ENCODE measurements around the gene RHOXF2B.
"Not testable (repeated sequence)": the region's sequence is repeated elsewhere in the genome, so short reads cannot be mapped to it uniquely, and the experiment has no call there.

RHOXF2B gene

GRCh38 chrX:120077590-120077989, at the start of gene RHOXF2B:
TSS of gene RHOXF2B (minus strand) at chrX:120077690. CDS start at chrX:120077552, 138 bp downstream.
- DNase-seq: not testable (repeated sequence)

DNA sequence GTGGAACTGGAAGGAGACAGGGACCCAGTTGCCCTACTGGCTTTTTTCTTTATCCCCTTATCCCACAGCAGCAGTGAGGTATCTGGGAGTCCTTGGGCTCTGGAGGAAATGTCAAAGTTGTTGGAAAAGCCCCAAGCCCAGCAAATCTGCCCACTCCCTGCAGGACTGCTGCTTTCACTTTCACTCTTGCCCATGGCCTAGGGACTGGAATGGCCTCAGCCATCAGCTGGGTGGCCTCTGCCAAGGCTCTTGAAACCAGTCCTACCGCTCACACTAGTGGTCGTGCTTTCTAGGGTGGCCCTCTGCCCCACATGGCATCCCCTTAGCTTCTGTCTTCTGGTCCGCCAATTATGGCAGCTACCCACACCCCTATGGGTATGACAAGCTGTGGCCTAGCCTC, 48.0 kb upstream of the RHOXF2B start:
- no peak for DNase-seq

DNA sequence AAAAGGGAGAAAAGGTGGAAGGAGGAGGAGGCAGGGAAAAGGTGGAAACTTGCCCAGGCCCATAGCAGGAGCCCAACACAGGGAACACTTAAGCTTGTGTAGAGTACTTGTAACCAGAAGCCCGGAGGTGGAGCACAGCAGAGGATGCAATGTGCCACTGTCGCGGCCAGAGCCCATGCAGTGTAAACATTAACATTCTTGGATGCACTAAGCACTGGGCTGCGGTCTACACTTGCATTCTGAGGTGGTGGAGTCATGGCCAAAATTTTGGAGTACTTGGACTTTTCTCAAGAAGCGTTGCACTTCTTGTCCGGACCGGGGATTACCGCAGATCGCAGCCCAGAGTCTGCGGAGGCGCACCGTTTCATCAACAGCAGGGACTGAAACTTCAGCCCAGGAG, 42.7 kb upstream of the RHOXF2B start:
- no peak for DNase-seq

DNA sequence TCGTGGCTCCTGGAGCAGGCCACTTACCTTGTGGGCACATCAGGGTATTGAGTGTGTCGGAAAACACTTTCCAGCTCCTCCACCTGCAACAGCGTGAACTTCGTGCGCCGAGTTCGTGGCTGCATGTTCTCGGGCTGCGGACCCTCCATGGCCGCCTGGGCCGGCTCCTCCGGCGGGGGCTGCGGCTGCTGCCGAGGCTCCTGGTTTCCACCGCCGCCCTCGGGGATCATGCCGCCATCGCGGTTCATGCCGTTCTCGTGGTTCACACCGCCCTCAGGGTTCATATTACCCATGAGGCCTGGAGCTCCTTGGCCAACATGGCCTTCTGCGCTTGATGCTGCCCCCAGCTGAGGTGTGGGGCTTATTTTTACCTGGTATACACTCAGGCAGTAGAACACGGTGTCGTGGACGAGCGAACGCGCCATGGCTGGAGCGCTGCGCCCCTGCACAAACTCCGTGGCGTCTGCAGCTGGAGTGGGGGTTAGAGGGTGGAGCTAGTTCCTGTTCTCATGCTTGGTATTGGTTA, 38.0 kb upstream of the RHOXF2B start, which contains the start of gene RHOXF1:
TSS of gene RHOXF1 (minus strand) at position 476 of the 526 bp plus-strand sequence. CDS start at position 425, 51 bp downstream.
- no peak for DNase-seq

GRCh38 chrX:120111611-120112010, 34.1 kb upstream of the RHOXF2B start:
- no peak for DNase-seq

DNA sequence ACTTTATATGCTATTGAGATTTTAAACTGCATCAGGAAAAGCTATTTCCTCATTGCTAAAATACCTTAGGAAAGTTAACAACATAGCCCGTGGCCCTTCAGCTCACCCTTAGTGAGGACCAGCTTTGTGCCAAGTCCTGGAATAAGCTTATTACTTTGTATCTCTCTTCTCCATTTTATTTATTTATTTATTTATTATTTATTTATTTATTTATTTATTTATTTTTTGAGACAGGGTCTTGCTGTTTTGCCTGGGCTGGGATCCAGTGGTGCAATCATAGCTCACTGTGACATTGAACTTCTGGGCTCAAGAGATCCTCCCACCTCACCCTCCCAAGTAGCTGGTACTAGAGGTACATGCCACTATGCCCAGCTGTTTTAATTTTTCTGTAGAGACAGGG, 31.9 kb upstream of the RHOXF2B start:
- no peak for DNase-seq

DNA sequence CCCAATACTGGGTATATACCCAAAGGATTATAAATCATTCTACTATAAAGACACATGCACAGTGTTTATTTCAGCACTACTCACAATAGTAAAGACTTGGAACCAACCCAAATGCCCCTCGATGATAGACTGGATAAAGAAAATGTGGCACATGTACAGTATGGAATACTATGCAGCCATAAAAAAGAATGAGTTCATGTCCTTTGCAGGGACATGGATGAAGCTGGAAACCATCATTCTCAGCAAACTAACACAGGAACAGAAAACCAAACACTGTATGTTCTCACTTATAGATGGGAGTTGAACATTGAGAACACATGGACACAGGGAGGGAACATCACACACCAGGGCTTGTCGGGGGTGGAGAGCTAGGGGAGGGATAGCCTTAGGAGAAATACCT, 27.2 kb upstream of the RHOXF2B start:
- DNase-seq: not testable (repeated sequence)

DNA sequence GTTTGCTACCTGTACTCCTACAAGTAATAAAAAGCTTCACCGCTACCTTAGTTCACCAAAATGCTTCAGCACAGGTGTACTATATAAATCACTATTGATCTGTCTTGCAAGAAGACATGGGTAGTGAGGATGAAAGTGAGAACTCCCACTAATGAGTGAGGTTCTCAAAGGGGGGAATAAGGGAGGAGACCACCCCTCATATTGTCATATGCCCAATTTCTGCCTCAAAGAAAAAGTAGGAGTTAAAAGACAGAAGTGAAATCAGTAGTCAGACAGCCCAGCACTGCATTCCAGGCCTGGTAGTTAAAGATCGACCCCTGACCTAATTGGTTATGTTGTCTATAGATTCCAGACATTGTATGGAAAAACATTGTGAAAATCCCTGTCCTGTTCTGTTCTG, 23.6 kb upstream of the RHOXF2B start:
- not testable (repeated sequence) for DNase-seq

DNA sequence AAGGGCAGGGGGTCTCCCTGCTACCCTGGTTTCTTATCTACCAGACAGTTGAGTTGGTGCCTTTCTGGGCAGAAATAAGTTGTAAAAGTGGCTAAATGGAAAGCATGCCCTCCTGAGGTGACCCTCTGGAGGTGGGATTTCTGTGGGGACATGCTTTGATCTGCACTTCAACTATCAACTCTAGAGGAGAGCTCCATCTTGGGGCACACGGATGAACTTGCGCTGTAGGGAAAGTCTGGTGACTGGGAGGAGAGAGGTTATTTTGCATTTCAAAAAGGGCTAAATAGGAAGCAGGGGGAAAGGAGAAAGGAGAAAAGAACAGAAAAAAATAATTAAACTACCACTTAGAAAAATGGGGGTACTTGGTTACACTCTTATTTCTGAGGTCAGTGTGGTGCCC, 12.7 kb upstream of the RHOXF2B start:
- no peak for DNase-seq

DNA sequence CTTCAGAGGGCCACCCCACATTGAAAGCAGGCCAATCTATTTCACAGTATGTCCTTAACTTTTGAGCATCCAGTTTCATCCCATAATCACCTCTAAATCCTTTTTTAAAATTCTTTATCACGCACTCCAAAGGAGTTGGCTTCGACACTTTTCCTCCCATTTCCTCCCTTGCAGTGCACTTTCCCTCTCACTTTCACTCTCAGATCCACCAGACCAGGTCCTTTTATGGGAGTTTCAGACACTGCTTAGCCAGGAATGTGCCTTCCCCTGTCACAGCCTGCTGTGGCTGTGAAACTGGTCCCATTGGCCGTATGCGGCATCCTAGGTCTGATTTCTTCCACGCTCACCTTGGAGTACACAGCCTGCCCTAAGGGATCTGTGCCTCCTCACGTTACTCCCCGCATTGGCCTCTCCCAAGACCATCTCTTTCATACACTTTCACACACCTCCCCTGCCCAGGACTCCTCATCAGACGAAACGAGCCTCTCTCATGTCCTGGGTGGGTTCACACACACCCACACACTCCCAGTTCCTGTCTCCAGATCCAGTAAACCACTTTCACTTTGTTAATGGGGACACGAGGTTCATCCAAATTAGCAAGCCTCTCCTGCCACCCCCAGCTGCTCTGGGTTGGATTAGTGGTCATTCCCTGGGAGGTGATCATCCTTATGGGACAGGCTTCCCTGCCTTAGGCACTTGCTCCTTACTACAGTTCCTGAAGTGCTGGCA, 10.0 kb upstream of the RHOXF2B start:
- no peak for DNase-seq

DNA sequence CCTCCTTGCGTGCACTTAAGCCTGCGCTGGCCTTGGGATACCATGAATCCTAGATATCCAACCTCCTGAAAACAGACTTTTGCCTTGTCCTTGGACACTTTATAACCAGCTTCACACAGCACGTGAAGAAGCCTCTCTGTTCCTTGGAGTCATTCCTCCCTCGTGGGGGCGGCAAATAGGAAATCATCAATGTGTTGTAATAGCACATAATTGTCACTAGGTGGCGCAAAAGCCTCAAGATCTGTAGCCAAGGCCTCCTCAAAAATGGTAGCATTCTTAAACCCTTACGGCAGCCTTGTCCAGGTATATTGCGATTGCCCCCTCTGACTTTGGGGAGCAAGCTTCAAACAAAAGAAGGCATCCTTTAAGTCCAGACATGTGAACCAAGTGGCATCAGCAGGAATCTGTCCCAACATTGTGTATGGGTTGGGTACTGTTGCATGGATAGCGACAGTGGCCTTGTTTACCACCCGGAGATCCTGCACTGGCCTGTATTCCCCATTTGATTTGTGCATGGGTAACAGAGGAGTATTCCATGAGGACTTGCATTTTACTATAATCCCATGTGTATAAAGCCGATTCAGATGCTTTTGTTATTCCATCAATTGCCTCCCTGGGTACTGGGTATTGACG, 8.2 kb upstream of the RHOXF2B start:
- DNase-seq: not testable (repeated sequence)

- not testable (repeated sequence) for DNase-seq
These were observed 11.3 kb downstream of the RHOXF2B start for GRCh38 chrX:120066169-120066568.

DNA sequence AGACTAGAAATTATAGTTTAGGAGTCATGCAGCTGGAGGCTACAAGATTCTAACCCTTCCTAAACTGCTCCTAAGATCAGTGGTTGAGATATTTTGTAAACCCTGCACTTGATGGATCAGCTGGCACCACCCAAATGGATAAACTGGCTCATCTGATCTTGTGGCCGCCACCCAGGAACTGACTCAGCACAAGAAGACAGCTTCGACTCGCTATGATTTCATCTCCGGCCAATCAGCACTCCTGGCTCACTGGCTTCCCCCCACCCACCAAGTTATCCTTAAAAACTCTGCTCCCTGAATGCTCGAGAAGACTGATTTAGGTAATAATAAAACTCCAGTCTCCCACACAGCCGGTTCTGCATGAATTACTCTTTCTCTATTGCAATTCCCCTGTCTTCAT, 34.8 kb downstream of the RHOXF2B start:
- not testable (repeated sequence) for DNase-seq

- not testable (repeated sequence) for DNase-seq
These were observed 35.2 kb downstream of the RHOXF2B start for GRCh38 chrX:120042247-120042646.

DNA sequence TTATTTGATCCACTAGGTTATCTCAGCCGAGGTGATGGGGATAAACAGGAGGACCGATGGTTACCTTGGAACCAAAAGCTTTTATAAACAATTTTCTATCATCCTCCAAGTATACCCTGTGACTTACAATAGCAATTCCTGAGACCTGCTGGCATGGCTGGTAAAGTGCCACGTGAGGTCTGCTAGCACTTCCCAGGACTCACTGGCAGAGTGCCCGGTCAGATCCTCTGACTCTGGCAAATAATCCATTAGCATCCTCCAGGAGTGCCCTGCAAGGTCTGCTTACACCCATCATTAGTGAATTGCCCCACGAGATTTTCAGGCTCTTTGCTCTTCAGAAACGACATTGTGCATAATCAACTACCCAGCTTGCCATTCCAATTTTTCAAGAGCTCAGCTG, 37.3 kb downstream of the RHOXF2B start:
- not testable (repeated sequence) for DNase-seq

DNA sequence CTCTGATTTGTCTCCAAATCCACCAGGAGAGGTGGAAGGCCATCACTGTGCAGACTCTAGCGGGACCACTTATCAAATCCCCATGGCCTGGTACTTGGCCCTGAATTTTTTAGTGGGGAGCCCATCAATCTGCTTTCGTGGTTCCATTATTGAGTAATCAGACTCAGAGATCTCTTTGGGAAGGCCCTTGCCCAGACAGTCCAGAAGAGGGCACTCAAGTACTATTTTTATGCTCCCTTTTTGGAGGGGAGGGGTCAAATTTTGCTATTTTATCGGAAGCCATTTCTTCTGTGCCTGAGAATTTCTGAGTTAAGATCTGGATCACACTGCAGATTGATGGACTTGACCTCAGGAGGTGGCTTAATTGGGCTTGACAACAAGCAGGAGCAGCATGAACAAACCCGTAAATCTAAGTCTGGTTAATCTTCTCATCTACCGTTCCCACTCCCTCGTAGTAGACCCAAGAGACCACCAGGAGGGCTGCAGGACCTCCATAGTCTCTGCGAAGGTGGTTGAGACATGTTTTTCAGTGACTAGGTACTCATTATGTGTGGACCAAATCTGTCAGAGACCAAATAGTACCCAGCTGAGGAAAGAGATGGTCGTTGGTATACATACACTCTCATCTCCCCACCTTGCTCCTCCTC, 38.3 kb downstream of the RHOXF2B start:
- not testable (repeated sequence) for DNase-seq

DNA sequence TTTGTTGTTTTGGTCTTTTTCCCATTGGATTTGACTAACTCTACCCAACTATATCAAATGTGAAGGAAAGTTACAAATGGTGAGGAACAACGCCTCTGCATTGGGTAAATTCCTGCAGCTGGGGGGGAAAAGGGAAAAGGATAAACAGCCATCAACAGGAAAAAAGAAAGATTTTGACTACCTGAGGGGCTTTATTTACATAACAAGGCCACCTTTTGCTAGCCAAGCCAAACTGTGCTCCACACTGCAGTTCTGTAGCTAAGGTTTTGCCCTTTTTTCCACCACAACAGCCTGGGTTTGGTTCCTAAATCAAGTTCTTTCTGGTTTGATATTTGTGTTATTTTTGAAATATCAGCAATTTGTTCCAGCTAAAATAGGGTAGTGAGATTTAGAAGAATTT, 40.8 kb downstream of the RHOXF2B start:
- DNase-seq: no peak

DNA sequence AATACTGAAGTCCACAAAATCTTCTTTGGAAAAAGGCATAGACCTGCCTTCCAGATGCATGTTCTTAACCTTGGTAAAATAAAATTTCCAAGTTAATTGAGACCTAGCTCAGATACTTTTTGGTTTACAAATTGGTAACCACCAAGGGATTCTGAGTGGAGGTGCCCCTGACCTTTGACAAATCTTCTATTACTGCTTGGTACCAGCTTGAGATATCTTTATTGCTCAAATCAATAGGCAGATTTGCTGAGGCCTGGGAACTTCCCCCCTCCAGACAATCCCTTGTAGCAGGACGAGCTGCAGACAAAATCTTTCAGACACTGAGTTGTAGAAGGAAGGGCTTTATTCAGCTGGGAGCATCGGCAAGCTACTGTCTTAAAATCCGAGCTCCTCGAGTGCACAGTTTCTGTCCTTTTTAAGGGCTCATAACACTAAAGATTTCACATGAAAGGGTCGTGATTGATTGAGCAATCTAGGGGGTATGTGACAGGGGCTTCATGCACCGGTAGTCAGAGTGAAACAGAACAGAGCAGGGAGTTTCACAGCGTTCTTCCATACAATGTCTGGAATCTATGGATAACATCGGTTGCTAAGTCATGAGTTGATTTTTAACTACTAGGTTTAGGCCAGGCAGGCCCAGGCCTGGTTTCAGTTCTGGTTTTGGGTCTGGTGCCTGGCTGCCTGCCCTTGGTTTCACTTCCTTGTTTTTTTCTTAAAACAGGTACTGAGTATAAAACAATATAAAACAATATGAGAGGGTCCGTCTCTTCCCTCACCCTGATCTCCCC, 41.8 kb downstream of the RHOXF2B start:
- DNase-seq: not testable (repeated sequence)

- no peak for DNase-seq
These were observed 48.1 kb downstream of the RHOXF2B start for GRCh38 chrX:120029354-120029753.

GRCh38 chrX:120023259-120023658, 54.2 kb downstream of the RHOXF2B start:
- DNase-seq: no peak

DNA sequence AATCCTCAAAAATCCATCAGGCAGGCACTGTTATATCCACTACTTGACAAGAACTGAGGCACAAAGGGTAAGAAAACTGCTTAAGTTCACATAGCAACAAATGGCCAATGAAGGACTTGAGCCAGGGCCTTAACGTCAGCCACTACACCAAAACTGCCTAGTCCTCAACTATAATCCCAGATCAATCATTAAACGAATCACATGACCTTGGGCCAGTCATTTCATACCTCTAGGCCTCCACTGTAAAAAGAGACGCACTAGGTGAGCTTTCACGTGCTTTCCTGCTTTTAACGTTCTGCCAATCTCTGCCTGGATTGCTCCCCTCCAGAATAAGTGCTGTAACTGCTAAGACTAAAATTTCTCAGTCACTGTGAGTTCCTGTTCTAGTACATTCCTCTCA, 54.7 kb downstream of the RHOXF2B start:
- no peak for DNase-seq

Measured in stimulated activated naive CD4-positive, alpha-beta T cell treated with Interleukin-2 at 50 U/mL for 16 hours (primary cell).